Measurements from ENCODE around the gene ACP3. TPM values are rescaled to one million over a fixed set of nuclear protein-coding genes. Genes with fewer than 3 reads are reported as not detected.

The ACP3 gene, protein sequence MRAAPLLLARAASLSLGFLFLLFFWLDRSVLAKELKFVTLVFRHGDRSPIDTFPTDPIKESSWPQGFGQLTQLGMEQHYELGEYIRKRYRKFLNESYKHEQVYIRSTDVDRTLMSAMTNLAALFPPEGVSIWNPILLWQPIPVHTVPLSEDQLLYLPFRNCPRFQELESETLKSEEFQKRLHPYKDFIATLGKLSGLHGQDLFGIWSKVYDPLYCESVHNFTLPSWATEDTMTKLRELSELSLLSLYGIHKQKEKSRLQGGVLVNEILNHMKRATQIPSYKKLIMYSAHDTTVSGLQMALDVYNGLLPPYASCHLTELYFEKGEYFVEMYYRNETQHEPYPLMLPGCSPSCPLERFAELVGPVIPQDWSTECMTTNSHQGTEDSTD
- total RNA-seq, result under 0.01 and 0.05 TPM in 2 replicates

DNA sequence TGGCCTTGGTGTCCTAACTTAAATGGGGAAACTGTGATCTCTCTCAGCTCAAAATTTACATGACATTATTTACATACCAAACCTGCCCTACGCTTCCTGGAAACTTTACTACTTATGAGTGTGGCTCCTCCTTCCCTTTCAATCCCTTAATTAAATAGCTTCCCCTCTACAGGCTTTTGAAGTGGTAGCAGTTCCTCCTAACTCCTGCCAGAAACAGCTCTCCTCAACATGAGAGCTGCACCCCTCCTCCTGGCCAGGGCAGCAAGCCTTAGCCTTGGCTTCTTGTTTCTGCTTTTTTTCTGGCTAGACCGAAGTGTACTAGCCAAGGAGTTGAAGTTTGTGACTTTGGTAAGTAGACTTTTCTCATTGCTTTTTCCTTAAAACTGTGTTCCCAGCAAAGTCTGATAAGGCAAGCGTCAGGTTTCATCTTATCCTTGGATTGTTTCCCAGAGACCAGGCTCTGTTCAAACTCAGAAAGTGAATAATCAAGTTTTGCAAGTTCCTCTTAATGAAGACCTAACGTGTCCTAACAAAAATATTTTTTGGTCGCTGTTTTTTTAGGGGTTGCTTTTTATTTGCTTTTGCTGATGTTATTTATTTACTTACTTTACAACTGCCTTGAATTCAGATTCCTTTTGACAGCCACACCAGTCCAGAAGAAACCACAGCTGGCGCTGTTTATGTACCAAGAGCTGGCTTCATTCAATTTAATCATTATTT is at the start of gene ACP3:
Gene ACP3, plus strand, starts transcription at position 179 of the 720 bp plus-strand sequence. Its CDS starts 50 bp downstream, at position 229.

Other genes starting within 250 kb of the ACP3 start
- 62.7 and 95.3 TPM in 2 replicates for gene DNAJC13, start 100.1 kb downstream of the ACP3 start, total RNA-seq